ENCODE results near the gene SFXN2. TPM values are rescaled to one million over a fixed set of nuclear protein-coding genes. Genes with fewer than 3 reads are reported as not detected.
A peak's percentile ranks its signal among the peaks of the same experiment; 100 is the strongest.

SFXN2 gene
- total and polyA plus RNA-seq, 2 experiments from 2014 or later = 12.3 to 17.5 TPM

DNA sequence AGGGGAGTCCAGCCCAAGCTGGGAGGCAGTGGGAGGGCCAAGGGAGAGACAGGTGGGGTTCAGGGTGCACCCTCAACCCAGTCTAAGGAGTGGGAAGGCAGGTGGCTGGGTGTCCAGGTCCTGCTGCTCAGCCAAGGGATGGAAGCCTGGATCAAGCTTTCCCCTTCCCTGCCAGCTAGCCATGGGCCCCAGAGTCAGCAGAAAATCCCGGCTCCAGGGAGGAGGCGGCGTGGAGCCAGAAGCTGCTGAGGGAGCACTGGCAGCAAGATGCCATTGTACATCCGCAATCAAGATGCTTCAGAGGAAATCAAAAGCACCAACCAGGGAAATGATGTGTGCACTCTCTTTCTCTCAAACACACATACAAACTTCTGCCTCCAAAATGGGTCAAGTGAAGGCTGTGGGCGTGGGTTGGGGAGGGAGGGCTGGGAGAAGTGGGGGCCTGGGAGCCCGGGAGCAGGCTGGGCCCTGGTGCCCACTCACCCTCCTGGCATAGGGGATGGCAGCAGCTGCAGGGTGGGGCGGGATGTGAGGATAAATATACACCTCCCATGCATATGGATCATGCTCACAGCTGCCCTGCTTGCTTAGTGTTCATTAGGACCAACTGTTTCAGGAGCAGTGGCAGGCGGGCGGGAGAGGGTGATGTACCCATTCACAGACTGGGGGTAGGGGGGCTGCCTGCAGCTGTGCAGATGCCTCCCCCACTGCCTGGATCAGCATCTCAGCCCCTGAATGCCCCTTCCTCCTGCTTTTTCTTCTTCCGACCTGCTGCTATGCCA lies 45.9 kb upstream of the SFXN2 start:
- Histone ChIP-seq H2AFZ (no peak overlapping the region), H3K9me3 (ENCODE audit: low read depth) (no peaks in the 10 kb centered on the region), H3K79me2 (no peaks in the 10 kb centered on the region), H3K4me3 (no peak overlapping the region), H4K20me1 (ENCODE audit: insufficient read depth, poor library complexity, severe bottlenecking) (no peaks in the 10 kb centered on the region), H3K36me3 (replicated peaks; ENCODE audit: insufficient read depth, low read depth) (no peaks in the 10 kb centered on the region), H3K4me1 (ENCODE audit: insufficient read depth) (peaks cover 13% of the 10 kb centered on the region), H3K4me2 (no peak overlapping the region), H3K27ac (no peak overlapping the region), H3K9me2 (replicated peaks; ENCODE audit: insufficient read depth) (no peaks in the 10 kb centered on the region), H3K27me3 (no peaks in the 10 kb centered on the region)
- DNase-seq (ENCODE audit: low spot score) = no peak
- no peak for TF ChIP-seq EZH2phosphoT487 (IDR thresholded peaks at IDR 0.05; ENCODE audit: low read depth, severe bottlenecking, unreplicated experiment)
- no peak for TF ChIP-seq EZH2 (IDR thresholded peaks at IDR 0.05; ENCODE audit: borderline replicate concordance)
- TF ChIP-seq, protein P1, sequence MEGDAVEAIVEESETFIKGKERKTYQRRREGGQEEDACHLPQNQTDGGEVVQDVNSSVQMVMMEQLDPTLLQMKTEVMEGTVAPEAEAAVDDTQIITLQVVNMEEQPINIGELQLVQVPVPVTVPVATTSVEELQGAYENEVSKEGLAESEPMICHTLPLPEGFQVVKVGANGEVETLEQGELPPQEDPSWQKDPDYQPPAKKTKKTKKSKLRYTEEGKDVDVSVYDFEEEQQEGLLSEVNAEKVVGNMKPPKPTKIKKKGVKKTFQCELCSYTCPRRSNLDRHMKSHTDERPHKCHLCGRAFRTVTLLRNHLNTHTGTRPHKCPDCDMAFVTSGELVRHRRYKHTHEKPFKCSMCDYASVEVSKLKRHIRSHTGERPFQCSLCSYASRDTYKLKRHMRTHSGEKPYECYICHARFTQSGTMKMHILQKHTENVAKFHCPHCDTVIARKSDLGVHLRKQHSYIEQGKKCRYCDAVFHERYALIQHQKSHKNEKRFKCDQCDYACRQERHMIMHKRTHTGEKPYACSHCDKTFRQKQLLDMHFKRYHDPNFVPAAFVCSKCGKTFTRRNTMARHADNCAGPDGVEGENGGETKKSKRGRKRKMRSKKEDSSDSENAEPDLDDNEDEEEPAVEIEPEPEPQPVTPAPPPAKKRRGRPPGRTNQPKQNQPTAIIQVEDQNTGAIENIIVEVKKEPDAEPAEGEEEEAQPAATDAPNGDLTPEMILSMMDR (IDR thresholded peaks at IDR 0.05; ENCODE audit: poor library complexity) = no peak
- 90% methylated on average over 8 of the region's 10 CpGs for WGBS (ENCODE audit: low lambda C conversion rate, missing lambda C conversion rate)

DNA sequence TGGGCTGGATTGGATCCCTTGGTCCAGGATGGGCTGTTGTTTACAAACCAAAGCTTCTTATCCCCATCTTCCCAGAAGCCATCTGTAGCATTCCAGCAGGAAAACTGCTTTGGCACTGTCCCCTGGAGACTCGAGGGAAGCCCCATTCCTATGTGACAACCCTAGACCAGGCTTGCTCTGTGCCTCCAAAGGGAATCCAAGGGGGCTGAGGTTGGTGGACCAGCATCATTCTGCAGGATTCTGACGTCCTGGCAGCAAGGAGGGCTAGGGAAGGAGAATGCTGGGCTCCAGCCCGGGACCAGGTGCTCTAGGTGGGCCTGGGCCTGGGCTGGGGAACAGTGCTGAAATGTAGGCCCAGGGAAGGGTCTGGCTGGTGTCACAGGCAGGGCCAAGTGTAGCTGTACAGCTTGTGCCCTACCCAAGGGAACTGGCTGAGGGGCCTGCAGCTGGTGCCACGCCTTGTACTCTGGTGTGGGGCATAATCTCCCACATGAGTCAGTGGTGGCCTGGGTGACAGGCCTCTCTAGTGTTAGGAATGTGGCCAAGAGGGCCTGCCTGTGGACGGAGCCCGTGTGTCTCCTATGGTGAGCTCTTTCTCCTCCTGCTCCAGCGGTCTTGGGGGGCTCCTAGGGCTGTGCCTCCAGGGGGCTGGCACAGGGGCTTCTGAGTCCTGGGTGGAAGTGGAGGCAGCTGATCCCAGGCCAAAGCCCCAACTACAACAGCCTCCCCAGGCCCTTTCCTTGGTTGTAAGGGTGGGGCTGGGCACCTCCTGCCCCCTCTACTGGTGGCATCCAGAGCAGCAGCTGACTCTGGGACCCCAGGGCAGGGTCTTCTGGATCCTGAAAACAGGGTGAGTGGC lies 45.0 kb upstream of the SFXN2 start:
- no peaks in the 10 kb centered on the region for H3K9me2 ChIP-seq (replicated peaks; ENCODE audit: insufficient read depth)
- no peak overlapping the region for H2AFZ ChIP-seq
- H4K20me1 ChIP-seq (ENCODE audit: insufficient read depth, poor library complexity, severe bottlenecking) = no peaks in the 10 kb centered on the region
- H3K79me2 ChIP-seq = no peaks in the 10 kb centered on the region
- H3K36me3 ChIP-seq (replicated peaks; ENCODE audit: insufficient read depth, low read depth) = no peaks in the 10 kb centered on the region
- no peak overlapping the region for H3K4me2 ChIP-seq
- TF ChIP-seq EZH2 (IDR thresholded peaks at IDR 0.05; ENCODE audit: borderline replicate concordance) = no peak
- TF ChIP-seq, protein P1 (IDR thresholded peaks at IDR 0.05; ENCODE audit: poor library complexity) = peak; percentile 3
- no peak overlapping the region for H3K4me3 ChIP-seq
- WGBS (ENCODE audit: low lambda C conversion rate, missing lambda C conversion rate) = 82% methylated on average over 7 of the region's 7 CpGs
- H3K27ac ChIP-seq = peak overlapping the region; percentile 40
- DNase-seq (ENCODE audit: low spot score) = peak; percentile 61
- H3K9me3 ChIP-seq (ENCODE audit: low read depth) = no peaks in the 10 kb centered on the region
- H3K4me1 ChIP-seq (ENCODE audit: insufficient read depth) = peaks cover 22% of the 10 kb centered on the region
- no peaks in the 10 kb centered on the region for H3K27me3 ChIP-seq

DNA sequence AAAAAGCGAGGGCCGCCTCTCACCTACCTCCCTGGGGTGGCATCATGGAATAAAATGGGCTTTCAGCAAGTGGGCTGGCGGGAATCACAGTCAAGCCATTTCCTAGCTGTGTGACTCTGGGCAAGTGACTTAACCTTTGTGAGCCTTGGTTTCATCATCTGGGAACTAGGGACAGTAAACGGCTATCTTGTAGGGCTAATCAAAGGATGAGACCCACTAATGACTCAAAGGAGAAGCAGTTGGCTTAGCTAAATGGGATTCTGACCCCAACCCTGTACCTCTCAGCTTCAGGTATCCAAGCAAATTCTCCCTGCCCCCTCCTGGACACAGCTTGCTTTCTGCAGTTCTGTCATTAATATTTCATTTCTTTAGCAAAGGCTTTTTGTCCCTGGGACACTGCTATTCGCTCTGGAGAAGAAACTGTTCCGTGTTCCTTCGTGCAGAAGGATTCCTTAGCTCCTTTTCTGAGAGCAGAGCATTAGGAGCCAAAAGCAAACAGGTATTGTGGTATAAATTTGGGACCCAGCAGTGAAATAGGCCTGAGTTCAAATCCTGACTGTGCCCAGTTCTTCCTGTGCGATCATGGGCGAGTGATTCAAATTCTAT lies 44.3 kb upstream of the SFXN2 start:
- no peaks in the 10 kb centered on the region for H3K36me3 ChIP-seq (replicated peaks; ENCODE audit: insufficient read depth, low read depth)
- H3K4me2 ChIP-seq = no peak overlapping the region
- 83% methylated on average over 9 of the region's 9 CpGs for WGBS (ENCODE audit: low lambda C conversion rate, missing lambda C conversion rate)
- no peaks in the 10 kb centered on the region for H3K9me3 ChIP-seq (ENCODE audit: low read depth)
- H3K27ac ChIP-seq = no peak overlapping the region
- H2AFZ ChIP-seq = no peak overlapping the region
- H3K4me3 ChIP-seq = no peak overlapping the region
- TF ChIP-seq EZH2 (IDR thresholded peaks at IDR 0.05; ENCODE audit: borderline replicate concordance) (no peak), EZH2phosphoT487 (IDR thresholded peaks at IDR 0.05; ENCODE audit: low read depth, severe bottlenecking, unreplicated experiment) (no peak)
- TF ChIP-seq, protein P1 (IDR thresholded peaks at IDR 0.05; ENCODE audit: poor library complexity) = no peak
- H3K79me2 ChIP-seq = no peaks in the 10 kb centered on the region
- H3K9me2 ChIP-seq (replicated peaks; ENCODE audit: insufficient read depth) = no peaks in the 10 kb centered on the region
- peaks cover 29% of the 10 kb centered on the region for H3K4me1 ChIP-seq (ENCODE audit: insufficient read depth)
- H4K20me1 ChIP-seq (ENCODE audit: insufficient read depth, poor library complexity, severe bottlenecking) = no peaks in the 10 kb centered on the region
- no peaks in the 10 kb centered on the region for H3K27me3 ChIP-seq
- DNase-seq (ENCODE audit: low spot score) = no peak

Measured in hepatocyte (in vitro differentiated cells).